ENCODE results near the gene HMCN1. TPM values are rescaled to one million over a fixed set of nuclear protein-coding genes. Genes with fewer than 3 reads are reported as not detected.

The HMCN1 gene
- total and polyA plus RNA-seq, 8 donors: 0.12 to 15.1 (median 0.86) TPM

GRCh38 chr1:186066411-186066810 is 332.2 kb downstream of the HMCN1 start:
- DNase-seq: no peak
- Histone ChIP-seq H3K27ac (no peak overlapping the region), H3K4me3 (no peak overlapping the region), H3K9me3 (no peaks in the 10 kb centered on the region), H3K36me3 (no peaks in the 10 kb centered on the region), H3K4me1 (no peaks in the 10 kb centered on the region), H3K27me3 (no peaks in the 10 kb centered on the region)
- intact Hi-C loops (cut with DNase I; ENCODE audit: low total_unique reads): no loop called here
- WGBS, 5 donors: 60 to 75% (median 64%) methylated on average over 3 of the region's 3 CpGs
- TF ChIP-seq POLR2AphosphoS5 (IDR thresholded peaks at IDR 0.05) (no peak), POLR2A (IDR thresholded peaks at IDR 0.05) (no peak), CTCF (IDR thresholded peaks at IDR 0.05) (no peak), EP300 (IDR thresholded peaks at IDR 0.05) (no peak)

- no peaks in the 10 kb centered on the region for H3K27me3 ChIP-seq
- no peak overlapping the region for H3K4me3 ChIP-seq
- intact Hi-C loops (cut with DNase I; ENCODE audit: low total_unique reads): no loop called here
- no peaks in the 10 kb centered on the region for H3K36me3 ChIP-seq
- no peaks in the 10 kb centered on the region for H3K4me1 ChIP-seq
- DNase-seq: no peak
- WGBS, 5 donors: 84 to 94% (median 92%) methylated on average over 1 of the region's 1 CpG
- no peaks in the 10 kb centered on the region for H3K9me3 ChIP-seq
- H3K27ac ChIP-seq: no peak overlapping the region
- TF ChIP-seq CTCF (IDR thresholded peaks at IDR 0.05): no peak
- no peak for TF ChIP-seq POLR2A (IDR thresholded peaks at IDR 0.05)
- TF ChIP-seq EP300 (IDR thresholded peaks at IDR 0.05): no peak
- no peak for TF ChIP-seq POLR2AphosphoS5 (IDR thresholded peaks at IDR 0.05)
Measured at GRCh38 chr1:186073697-186074096, 339.5 kb downstream of the HMCN1 start.

- DNase-seq: peak in 1 of 2 donors; percentile 5
- no peak for TF ChIP-seq CTCF (IDR thresholded peaks at IDR 0.05)
- TF ChIP-seq POLR2A (IDR thresholded peaks at IDR 0.05): no peak
- TF ChIP-seq POLR2AphosphoS5 (IDR thresholded peaks at IDR 0.05): no peak
- TF ChIP-seq EP300 (IDR thresholded peaks at IDR 0.05): no peak
- H3K4me3 ChIP-seq: no peak overlapping the region
- H3K36me3 ChIP-seq: no peaks in the 10 kb centered on the region
- H3K9me3 ChIP-seq: no peaks in the 10 kb centered on the region
- H3K27ac ChIP-seq: no peak overlapping the region
- no peaks in the 10 kb centered on the region for H3K27me3 ChIP-seq
- intact Hi-C loops (cut with DNase I; ENCODE audit: low total_unique reads): no loop called here
- WGBS, 5 donors: 48 to 60% (median 54%) methylated on average over 4 of the region's 4 CpGs
- no peaks in the 10 kb centered on the region for H3K4me1 ChIP-seq
Measured at GRCh38 chr1:186076006-186076405, 341.8 kb downstream of the HMCN1 start.

GRCh38 chr1:186078245-186078644 is 344.1 kb downstream of the HMCN1 start:
- no peak overlapping the region for H3K4me3 ChIP-seq
- H3K36me3 ChIP-seq: no peaks in the 10 kb centered on the region
- no peak for TF ChIP-seq EP300 (IDR thresholded peaks at IDR 0.05)
- TF ChIP-seq POLR2AphosphoS5 (IDR thresholded peaks at IDR 0.05): no peak
- peaks cover 0 to 7% (median 0%) of the 10 kb centered on the region in 4 donors for H3K4me1 ChIP-seq
- intact Hi-C loops (cut with DNase I; ENCODE audit: low total_unique reads): no loop called here
- no peak overlapping the region for H3K27ac ChIP-seq
- no peaks in the 10 kb centered on the region for H3K27me3 ChIP-seq
- DNase-seq: no peak
- H3K9me3 ChIP-seq: no peaks in the 10 kb centered on the region
- 61 to 77% (median 74%) methylated on average over 2 of the region's 2 CpGs for WGBS, 5 donors

GRCh38 chr1:186079084-186079684 is 345.0 kb downstream of the HMCN1 start:
- intact Hi-C loops (cut with DNase I; ENCODE audit: low total_unique reads): no loop called here
- Histone ChIP-seq H3K27ac (no peak overlapping the region), H3K36me3 (no peaks in the 10 kb centered on the region), H3K4me3 (no peak overlapping the region), H3K9me3 (no peaks in the 10 kb centered on the region), H3K4me1 (peaks cover 0 to 7% (median 0%) of the 10 kb centered on the region in 4 donors), H3K27me3 (no peaks in the 10 kb centered on the region)
- no peak for DNase-seq
- WGBS, 5 donors: 82 to 92% (median 86%) methylated on average over 7 of the region's 7 CpGs
- TF ChIP-seq CTCF (IDR thresholded peaks at IDR 0.05) (no peak), POLR2A (IDR thresholded peaks at IDR 0.05) (no peak), EP300 (IDR thresholded peaks at IDR 0.05) (no peak)

All from stomach (tissue), 9 donors.